ENCODE data around the gene MYOZ3.

MYOZ3 gene

GRCh38 chr5:150616024-150616470 lies 45.0 kb upstream of the MYOZ3 start:
- TF ChIP-seq CTCF (IDR thresholded peaks at IDR 0.05; ENCODE audit: low read depth, low read length, missing control alignments): no peak
- no peak for DNase-seq (ENCODE audit: low read depth)
- H3K4me3 ChIP-seq (ENCODE audit: low read depth, low read length): no peak overlapping the region

GRCh38 chr5:150616506-150616905 lies 44.5 kb upstream of the MYOZ3 start:
- H3K4me3 ChIP-seq (ENCODE audit: low read depth, low read length): no peak overlapping the region
- DNase-seq (ENCODE audit: low read depth): no peak
- TF ChIP-seq CTCF (IDR thresholded peaks at IDR 0.05; ENCODE audit: low read depth, low read length, missing control alignments): no peak

- no peak for TF ChIP-seq CTCF (IDR thresholded peaks at IDR 0.05; ENCODE audit: low read depth, low read length, missing control alignments)
- no peak for DNase-seq (ENCODE audit: low read depth)
- H3K4me3 ChIP-seq (ENCODE audit: low read depth, low read length): no peak overlapping the region
Measured at GRCh38 chr5:150618163-150618562, 42.9 kb upstream of the MYOZ3 start.

- H3K4me3 ChIP-seq (ENCODE audit: low read depth, low read length): no peak overlapping the region
- no peak for TF ChIP-seq CTCF (IDR thresholded peaks at IDR 0.05; ENCODE audit: low read depth, low read length, missing control alignments)
- DNase-seq (ENCODE audit: low read depth): no peak
Measured at GRCh38 chr5:150618588-150619281, 42.3 kb upstream of the MYOZ3 start.

- H3K4me3 ChIP-seq (ENCODE audit: low read depth, low read length): no peak overlapping the region
- TF ChIP-seq CTCF (IDR thresholded peaks at IDR 0.05; ENCODE audit: low read depth, low read length, missing control alignments): no peak
- DNase-seq (ENCODE audit: low read depth): no peak
Measured at GRCh38 chr5:150619359-150620230, 41.5 kb upstream of the MYOZ3 start.

GRCh38 chr5:150621301-150621700 lies 39.8 kb upstream of the MYOZ3 start:
- DNase-seq (ENCODE audit: low read depth): no peak
- no peak for TF ChIP-seq CTCF (IDR thresholded peaks at IDR 0.05; ENCODE audit: low read depth, low read length, missing control alignments)
- H3K4me3 ChIP-seq (ENCODE audit: low read depth, low read length): no peak overlapping the region
